Suprapubic skin (tissue), 4 donors: Measurements from ENCODE around the gene FHOD3. TPM values are rescaled to one million over a fixed set of nuclear protein-coding genes. Genes with fewer than 3 reads are reported as not detected.

Experiments used
- DNase-seq, 2 donors: peaks; one replicate each; pipeline ENCODE4 v3.0.0-alpha.2; 2019; ENCODE audit warnings: low spot score in 2 of 2
- H3K27ac ChIP-seq: fragments of 200-600 bp; sonication (generic); one replicate; pipeline ENCODE4 v1.5.1; 2019
- H3K27me3 ChIP-seq: fragments of 200-600 bp; sonication (generic); one replicate; pipeline ENCODE4 v1.5.1; 2019
- H3K36me3 ChIP-seq: fragments of 200-600 bp; sonication (generic); one replicate; pipeline ENCODE4 v1.5.1; 2019
- H3K4me1 ChIP-seq: fragments of 200-600 bp; sonication (generic); one replicate; pipeline ENCODE4 v1.5.1; 2019
- H3K4me3 ChIP-seq: fragments of 200-600 bp; sonication (generic); one replicate; pipeline ENCODE4 v1.5.1; 2019; ENCODE audit warnings: mild to moderate bottlenecking
- H3K9me3 ChIP-seq: fragments of 200-600 bp; sonication (generic); one replicate; pipeline ENCODE4 v1.5.1; 2019
- EP300 ChIP-seq: sonication (generic); formaldehyde crosslinking; IDR thresholded peaks from one replicate; pipeline ENCODE4 v1.6.1; 2017; ENCODE audit warnings: antibody characterized with exemption
- POLR2A ChIP-seq, 2 donors: fragments of 450-650 bp; IDR thresholded peaks; one replicate each; pipeline ENCODE4 v1.6.1; 2017; ENCODE audit warnings: antibody characterized with exemption in 2 of 2, mild to moderate bottlenecking in 2 of 2, moderate library complexity in 2 of 2
- POLR2AphosphoS5 ChIP-seq, 3 donors: sonication (generic); formaldehyde crosslinking; IDR thresholded peaks; one replicate each; pipeline ENCODE4 v1.6.1; 2017; ENCODE audit warnings: antibody characterized with exemption in 3 of 3
- WGBS: methylation state at CpG from one replicate; pipeline ENCODE4 v1.1.5; 2018; 5-methylcytosine and 5-hydroxymethylcytosine counted together
- total RNA-seq, 4 donors: library from RNA; depleted of rRNA; stranded (reverse); fragments of >200 nt; gene quantifications; one replicate each; pipeline ENCODE4 v1.1.0, GENCODE V29; 2016
- TF ChIP-seq, protein P1 (sequence below), 2 donors: fragments of 200-600 bp in 1 of 2; fragments of 450-650 bp in 1 of 2; sonication (generic) in 1 of 2; IDR thresholded peaks; one replicate each; pipeline ENCODE4 v1.5.1; 2016 to 2019; ENCODE audit warnings: antibody characterized with exemption in 2 of 2, mild to moderate bottlenecking in 1 of 2, moderate library complexity in 1 of 2

FHOD3 gene
- total RNA-seq, 4 donors from 2014 or later, result 5.8 to 18.7 (median 15.5) TPM

DNA sequence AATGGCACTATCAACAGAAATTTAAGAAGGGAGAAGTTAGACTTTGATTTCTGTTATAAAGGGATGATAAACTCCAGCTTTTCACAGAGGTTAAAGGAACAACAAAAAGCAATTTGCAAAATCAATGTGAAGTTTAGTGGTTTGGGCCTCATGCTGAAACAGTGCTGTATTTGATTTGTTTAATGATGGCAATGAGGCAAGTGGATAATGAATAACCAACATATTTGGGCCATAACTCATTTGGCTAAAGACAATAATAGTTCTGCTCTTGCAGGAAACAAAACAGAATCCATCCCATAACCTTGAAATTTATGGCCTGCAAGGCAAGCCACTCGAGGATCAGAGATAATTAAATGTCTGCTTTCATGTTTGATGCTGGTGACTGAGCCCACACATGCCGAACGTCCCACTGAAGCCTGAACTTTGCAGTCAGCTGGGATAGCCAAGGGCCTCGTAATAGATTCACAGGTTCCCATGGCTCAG is 474.8 kb downstream of the FHOD3 start:
- WGBS, result 63% methylated on average over 4 of the region's 4 CpGs
- no peak for DNase-seq

DNA sequence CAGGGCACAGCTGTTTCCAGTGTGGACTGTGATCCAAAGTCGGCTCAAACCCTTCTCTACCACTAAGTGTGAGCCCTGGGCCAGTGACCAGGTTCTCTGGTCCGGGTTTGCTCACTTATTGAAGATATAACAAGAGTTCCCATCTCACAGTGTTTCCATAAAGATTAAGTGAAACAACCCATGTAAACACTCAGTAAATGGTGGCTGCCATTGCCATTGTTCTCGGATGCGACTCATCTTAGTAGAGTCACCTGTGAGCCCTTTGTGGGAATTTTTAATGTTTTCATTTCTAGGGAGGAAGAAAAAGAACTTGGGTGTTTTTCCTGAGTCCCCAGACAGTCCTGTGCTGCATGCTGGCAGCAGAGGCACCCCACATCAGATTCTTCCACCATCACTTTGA is 477.9 kb downstream of the FHOD3 start:
- no peak for DNase-seq
- no peak overlapping the region for H3K4me3 ChIP-seq
- 91% methylated on average over 4 of the region's 4 CpGs for WGBS
- H3K36me3 ChIP-seq, result peaks cover 5% of the 10 kb centered on the region
- no peak overlapping the region for H3K27ac ChIP-seq
- no peaks in the 10 kb centered on the region for H3K9me3 ChIP-seq
- H3K27me3 ChIP-seq, result no peaks in the 10 kb centered on the region
- TF ChIP-seq POLR2AphosphoS5 (IDR thresholded peaks at IDR 0.05), result no peak
- TF ChIP-seq, protein P1, sequence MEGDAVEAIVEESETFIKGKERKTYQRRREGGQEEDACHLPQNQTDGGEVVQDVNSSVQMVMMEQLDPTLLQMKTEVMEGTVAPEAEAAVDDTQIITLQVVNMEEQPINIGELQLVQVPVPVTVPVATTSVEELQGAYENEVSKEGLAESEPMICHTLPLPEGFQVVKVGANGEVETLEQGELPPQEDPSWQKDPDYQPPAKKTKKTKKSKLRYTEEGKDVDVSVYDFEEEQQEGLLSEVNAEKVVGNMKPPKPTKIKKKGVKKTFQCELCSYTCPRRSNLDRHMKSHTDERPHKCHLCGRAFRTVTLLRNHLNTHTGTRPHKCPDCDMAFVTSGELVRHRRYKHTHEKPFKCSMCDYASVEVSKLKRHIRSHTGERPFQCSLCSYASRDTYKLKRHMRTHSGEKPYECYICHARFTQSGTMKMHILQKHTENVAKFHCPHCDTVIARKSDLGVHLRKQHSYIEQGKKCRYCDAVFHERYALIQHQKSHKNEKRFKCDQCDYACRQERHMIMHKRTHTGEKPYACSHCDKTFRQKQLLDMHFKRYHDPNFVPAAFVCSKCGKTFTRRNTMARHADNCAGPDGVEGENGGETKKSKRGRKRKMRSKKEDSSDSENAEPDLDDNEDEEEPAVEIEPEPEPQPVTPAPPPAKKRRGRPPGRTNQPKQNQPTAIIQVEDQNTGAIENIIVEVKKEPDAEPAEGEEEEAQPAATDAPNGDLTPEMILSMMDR (IDR thresholded peaks at IDR 0.05), result no peak
- no peak for TF ChIP-seq EP300
- no peak for TF ChIP-seq POLR2A (IDR thresholded peaks at IDR 0.05)
- H3K4me1 ChIP-seq, result no peaks in the 10 kb centered on the region

More for the DNA sequence above, 474.8 kb downstream of the FHOD3 start:
- TF ChIP-seq POLR2A (IDR thresholded peaks at IDR 0.05) (no peak), POLR2AphosphoS5 (IDR thresholded peaks at IDR 0.05) (no peak), EP300 (no peak)
- TF ChIP-seq, protein P1 (IDR thresholded peaks at IDR 0.05), result no peak
- Histone ChIP-seq H3K4me3 (no peak overlapping the region), H3K27ac (no peak overlapping the region), H3K4me1 (no peaks in the 10 kb centered on the region), H3K9me3 (no peaks in the 10 kb centered on the region), H3K36me3 (no peaks in the 10 kb centered on the region), H3K27me3 (no peaks in the 10 kb centered on the region)

DNA sequence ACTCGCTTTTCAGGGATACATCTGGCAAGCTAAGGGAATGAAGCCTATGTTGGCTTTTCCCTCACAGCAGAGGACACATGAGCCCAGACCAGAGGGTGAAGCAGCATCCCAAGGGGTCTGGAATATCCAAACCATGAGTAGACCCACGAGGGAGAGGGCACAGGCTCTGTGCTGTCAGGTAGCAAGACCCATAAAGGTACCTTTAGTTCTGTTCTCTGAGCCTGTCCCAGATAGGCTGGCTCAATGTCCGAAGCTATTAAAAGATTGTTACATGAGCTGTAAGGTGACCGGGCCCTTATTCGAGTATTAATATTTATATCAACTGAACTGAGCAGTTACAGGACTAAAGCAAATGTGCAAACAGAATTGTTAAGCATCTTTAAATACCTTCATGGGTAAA is 479.1 kb downstream of the FHOD3 start:
- no peak overlapping the region for H3K4me3 ChIP-seq

DNA sequence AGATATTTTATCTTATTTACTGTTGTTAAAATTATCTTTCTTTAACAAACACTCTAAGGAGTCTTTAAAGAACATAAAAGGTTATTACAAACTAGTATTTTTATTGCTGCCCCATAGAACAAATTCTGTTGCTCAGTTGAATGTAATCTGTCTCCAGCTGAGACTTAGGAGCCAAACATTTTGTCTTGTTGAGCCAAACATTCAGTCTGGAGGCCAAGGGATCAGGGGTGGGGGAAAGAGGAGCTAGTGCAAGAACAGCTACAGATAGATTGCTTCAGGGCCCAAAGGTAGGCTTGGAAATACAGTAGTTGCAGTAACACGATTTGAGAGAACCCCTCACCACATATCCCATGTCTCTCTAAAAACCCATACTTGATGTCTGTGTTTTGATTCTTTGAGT is 480.1 kb downstream of the FHOD3 start:
- WGBS, result 87% methylated on average over 1 of the region's 1 CpG
- Histone ChIP-seq H3K36me3 (peaks cover 9% of the 10 kb centered on the region), H3K4me1 (no peaks in the 10 kb centered on the region), H3K4me3 (no peak overlapping the region), H3K27ac (no peak overlapping the region), H3K9me3 (no peaks in the 10 kb centered on the region), H3K27me3 (no peaks in the 10 kb centered on the region)
- TF ChIP-seq POLR2A (IDR thresholded peaks at IDR 0.05) (no peak), POLR2AphosphoS5 (IDR thresholded peaks at IDR 0.05) (no peak), EP300 (no peak)
- TF ChIP-seq, protein P1 (IDR thresholded peaks at IDR 0.05), result no peak
- DNase-seq, result no peak

More for the DNA sequence above, 479.1 kb downstream of the FHOD3 start:
- Histone ChIP-seq H3K9me3 (no peaks in the 10 kb centered on the region), H3K27ac (no peak overlapping the region), H3K27me3 (no peaks in the 10 kb centered on the region), H3K36me3 (peaks cover 9% of the 10 kb centered on the region), H3K4me1 (no peaks in the 10 kb centered on the region)
- DNase-seq, result no peak
- TF ChIP-seq EP300 (no peak), POLR2AphosphoS5 (IDR thresholded peaks at IDR 0.05) (no peak), POLR2A (IDR thresholded peaks at IDR 0.05) (no peak)
- TF ChIP-seq, protein P1 (IDR thresholded peaks at IDR 0.05), result no peak
- WGBS, result 97% methylated on average over 5 of the region's 5 CpGs

DNA sequence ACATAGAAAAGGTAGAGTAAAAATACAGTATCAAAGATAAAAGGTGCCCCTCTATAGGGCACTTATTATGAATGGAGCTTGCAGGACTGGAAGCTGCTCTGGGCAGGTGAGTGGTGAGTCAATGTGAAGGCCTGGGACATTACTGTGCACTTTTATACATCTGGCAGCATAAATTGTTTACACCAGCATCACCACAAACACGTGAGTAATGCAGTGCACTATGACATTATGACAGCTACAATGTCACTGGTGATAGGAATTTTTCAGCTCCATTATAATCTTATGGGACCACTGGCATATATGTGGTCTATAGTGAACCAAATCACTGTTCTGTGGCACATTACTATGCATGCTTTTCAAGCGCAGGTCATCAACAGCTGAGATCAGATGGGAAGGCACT is 483.2 kb downstream of the FHOD3 start:
- H3K27ac ChIP-seq, result no peak overlapping the region
- peaks cover 9% of the 10 kb centered on the region for H3K36me3 ChIP-seq
- no peak overlapping the region for H3K4me3 ChIP-seq
- H3K9me3 ChIP-seq, result no peaks in the 10 kb centered on the region
- TF ChIP-seq POLR2A (IDR thresholded peaks at IDR 0.05) (no peak), POLR2AphosphoS5 (IDR thresholded peaks at IDR 0.05) (no peak), EP300 (no peak)
- TF ChIP-seq, protein P1 (IDR thresholded peaks at IDR 0.05), result no peak
- no peak for DNase-seq
- H3K4me1 ChIP-seq, result no peaks in the 10 kb centered on the region
- H3K27me3 ChIP-seq, result no peaks in the 10 kb centered on the region
- WGBS, result 51% methylated on average over 2 of the region's 2 CpGs
